HL-60 (cell line): ENCODE data around the gene ZNF25.

Source experiments
- DNase-seq, 2 experiments: peaks; one replicate each; pipeline ENCODE4 v3.0.0-alpha.2; 2010 to 2020; ENCODE audit warnings: low read depth in 1 of 2, low spot score in 1 of 2
- H3K27ac ChIP-seq: fragments of 250-450 bp; sonication (Bioruptor Pico); replicated peaks from 2 replicates; pipeline ENCODE4 v1.5.1; 2020; ENCODE audit warnings: mild to moderate bottlenecking, moderate library complexity
- H3K27me3 ChIP-seq: fragments of 250-450 bp; sonication (Bioruptor Pico); 2 replicates; pipeline ENCODE4 v1.5.1; 2021; ENCODE audit warnings: mild to moderate bottlenecking, moderate library complexity; ENCODE audit not compliant: insufficient read depth, poor library complexity, severe bottlenecking
- H3K4me3 ChIP-seq: replicated peaks from 2 replicates; pipeline ENCODE4 v1.5.1; 2011; ENCODE audit warnings: mild to moderate bottlenecking, control low read depth, low read length; ENCODE audit not compliant: insufficient read depth
- GABPA ChIP-seq: IDR thresholded peaks from 2 replicates; pipeline ENCODE4 v1.6.1; 2012; ENCODE audit warnings: low read depth
- POLR2AphosphoS5 ChIP-seq: IDR thresholded peaks from 2 replicates; pipeline ENCODE4 v1.6.1; 2012; ENCODE audit warnings: low read depth
- SPI1 ChIP-seq: IDR thresholded peaks from 2 replicates; pipeline ENCODE4 v1.6.1; 2012; ENCODE audit warnings: low read depth, mild to moderate bottlenecking, borderline replicate concordance
- TF ChIP-seq, protein P1 (sequence below): IDR thresholded peaks from one replicate; pipeline ENCODE4 v1.5.1; 2011; ENCODE audit warnings: low read length, control low read depth, inconsistent platforms; ENCODE audit not compliant: insufficient read depth
- TF ChIP-seq, protein P2 (sequence below): IDR thresholded peaks from 2 replicates; pipeline ENCODE4 v1.6.1; 2012; ENCODE audit warnings: low read depth; ENCODE audit not compliant: insufficient replicate concordance

The ZNF25 gene

GRCh38 chr10:38010119-38010903, 33.9 kb upstream of the ZNF25 start, which contains the start of gene ZNF33A:
TSS of gene ZNF33A (plus strand) at chr10:38010675. CDS start at chr10:38012342, 1,667 bp downstream.
- peak within 1 kb of the TSS; percentile 64 for H3K4me3 ChIP-seq
- DNase-seq = peak; percentile 90 to 94
- H3K27me3 ChIP-seq = no peaks in the 10 kb centered on the region
- TF ChIP-seq GABPA = peak; percentile 26; the same call in 1 of the 2 replicates
- TF ChIP-seq, protein P1, sequence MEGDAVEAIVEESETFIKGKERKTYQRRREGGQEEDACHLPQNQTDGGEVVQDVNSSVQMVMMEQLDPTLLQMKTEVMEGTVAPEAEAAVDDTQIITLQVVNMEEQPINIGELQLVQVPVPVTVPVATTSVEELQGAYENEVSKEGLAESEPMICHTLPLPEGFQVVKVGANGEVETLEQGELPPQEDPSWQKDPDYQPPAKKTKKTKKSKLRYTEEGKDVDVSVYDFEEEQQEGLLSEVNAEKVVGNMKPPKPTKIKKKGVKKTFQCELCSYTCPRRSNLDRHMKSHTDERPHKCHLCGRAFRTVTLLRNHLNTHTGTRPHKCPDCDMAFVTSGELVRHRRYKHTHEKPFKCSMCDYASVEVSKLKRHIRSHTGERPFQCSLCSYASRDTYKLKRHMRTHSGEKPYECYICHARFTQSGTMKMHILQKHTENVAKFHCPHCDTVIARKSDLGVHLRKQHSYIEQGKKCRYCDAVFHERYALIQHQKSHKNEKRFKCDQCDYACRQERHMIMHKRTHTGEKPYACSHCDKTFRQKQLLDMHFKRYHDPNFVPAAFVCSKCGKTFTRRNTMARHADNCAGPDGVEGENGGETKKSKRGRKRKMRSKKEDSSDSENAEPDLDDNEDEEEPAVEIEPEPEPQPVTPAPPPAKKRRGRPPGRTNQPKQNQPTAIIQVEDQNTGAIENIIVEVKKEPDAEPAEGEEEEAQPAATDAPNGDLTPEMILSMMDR = no peak
- TF ChIP-seq, protein P2, sequence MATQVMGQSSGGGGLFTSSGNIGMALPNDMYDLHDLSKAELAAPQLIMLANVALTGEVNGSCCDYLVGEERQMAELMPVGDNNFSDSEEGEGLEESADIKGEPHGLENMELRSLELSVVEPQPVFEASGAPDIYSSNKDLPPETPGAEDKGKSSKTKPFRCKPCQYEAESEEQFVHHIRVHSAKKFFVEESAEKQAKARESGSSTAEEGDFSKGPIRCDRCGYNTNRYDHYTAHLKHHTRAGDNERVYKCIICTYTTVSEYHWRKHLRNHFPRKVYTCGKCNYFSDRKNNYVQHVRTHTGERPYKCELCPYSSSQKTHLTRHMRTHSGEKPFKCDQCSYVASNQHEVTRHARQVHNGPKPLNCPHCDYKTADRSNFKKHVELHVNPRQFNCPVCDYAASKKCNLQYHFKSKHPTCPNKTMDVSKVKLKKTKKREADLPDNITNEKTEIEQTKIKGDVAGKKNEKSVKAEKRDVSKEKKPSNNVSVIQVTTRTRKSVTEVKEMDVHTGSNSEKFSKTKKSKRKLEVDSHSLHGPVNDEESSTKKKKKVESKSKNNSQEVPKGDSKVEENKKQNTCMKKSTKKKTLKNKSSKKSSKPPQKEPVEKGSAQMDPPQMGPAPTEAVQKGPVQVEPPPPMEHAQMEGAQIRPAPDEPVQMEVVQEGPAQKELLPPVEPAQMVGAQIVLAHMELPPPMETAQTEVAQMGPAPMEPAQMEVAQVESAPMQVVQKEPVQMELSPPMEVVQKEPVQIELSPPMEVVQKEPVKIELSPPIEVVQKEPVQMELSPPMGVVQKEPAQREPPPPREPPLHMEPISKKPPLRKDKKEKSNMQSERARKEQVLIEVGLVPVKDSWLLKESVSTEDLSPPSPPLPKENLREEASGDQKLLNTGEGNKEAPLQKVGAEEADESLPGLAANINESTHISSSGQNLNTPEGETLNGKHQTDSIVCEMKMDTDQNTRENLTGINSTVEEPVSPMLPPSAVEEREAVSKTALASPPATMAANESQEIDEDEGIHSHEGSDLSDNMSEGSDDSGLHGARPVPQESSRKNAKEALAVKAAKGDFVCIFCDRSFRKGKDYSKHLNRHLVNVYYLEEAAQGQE = peak; percentile 38
- no peak; the same call in 1 of the 2 replicates for TF ChIP-seq POLR2AphosphoS5
- peak; percentile 74 for TF ChIP-seq SPI1
- peak within 1 kb of the TSS; percentile 96 for H3K27ac ChIP-seq

DNA sequence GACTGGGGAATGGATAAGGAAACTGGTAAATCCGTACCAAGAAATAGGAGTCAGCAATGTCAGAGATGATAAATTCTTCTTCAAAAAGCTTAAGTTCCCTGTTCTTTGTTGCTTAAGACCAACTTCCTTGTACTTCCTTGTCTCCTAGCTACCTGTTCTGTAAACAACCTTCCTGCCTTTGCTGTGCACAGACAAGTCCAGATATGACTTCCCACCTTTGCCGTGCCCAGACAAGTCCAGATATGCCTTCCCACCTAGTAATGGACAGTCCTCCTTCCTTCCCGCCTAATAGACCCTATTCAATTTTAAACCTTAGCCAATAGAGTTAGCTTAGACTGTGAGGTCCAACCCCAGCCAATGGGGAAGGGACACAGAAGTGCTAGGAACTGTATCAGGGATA, 31.5 kb upstream of the ZNF25 start:
- H3K27ac ChIP-seq = peak overlapping the region; percentile 96
- TF ChIP-seq, protein P2 = no peak
- TF ChIP-seq, protein P1 = no peak
- TF ChIP-seq SPI1 = no peak
- TF ChIP-seq POLR2AphosphoS5 = no peak
- TF ChIP-seq GABPA = no peak
- no peak overlapping the region for H3K4me3 ChIP-seq
- DNase-seq = peak; percentile 30 to 41
- no peaks in the 10 kb centered on the region for H3K27me3 ChIP-seq

- TF ChIP-seq GABPA = no peak
- TF ChIP-seq, protein P1 = no peak
- TF ChIP-seq SPI1 = no peak
- no peak for TF ChIP-seq POLR2AphosphoS5
- TF ChIP-seq, protein P2 = no peak
- no peak overlapping the region for H3K4me3 ChIP-seq
- no peaks in the 10 kb centered on the region for H3K27me3 ChIP-seq
- H3K27ac ChIP-seq = peak overlapping the region; percentile 96
- DNase-seq = no peak
These were observed 31.1 kb upstream of the ZNF25 start for GRCh38 chr10:38007551-38007950.
